ENCODE measurements around the gene FCRLA.

- TF ChIP-seq CTCF (IDR thresholded peaks at IDR 0.05; ENCODE audit: low read length) (no peak), EZH2 (optimal IDR thresholded peaks at IDR 0.05; ENCODE audit: low read depth, low read length) (no peak)
Observed at GRCh38 chr1:161731981-161732718, 25.1 kb downstream of the FCRLA start.
